ENCODE measurements around the gene PCSK2.

Gene PCSK2

GRCh38 chr20:17339000-17339399, 112.2 kb downstream of the PCSK2 start:
- DNase-seq (ENCODE audit: low read depth), result no peak

GRCh38 chr20:17343091-17343490, 116.3 kb downstream of the PCSK2 start:
- no peak for DNase-seq (ENCODE audit: low read depth)

GRCh38 chr20:17343656-17344452, 117.0 kb downstream of the PCSK2 start:
- DNase-seq (ENCODE audit: low read depth), result no peak

- DNase-seq (ENCODE audit: low read depth), result no peak
Measured at GRCh38 chr20:17344790-17345189, 118.0 kb downstream of the PCSK2 start.

GRCh38 chr20:17345321-17345720, 118.5 kb downstream of the PCSK2 start:
- no peak for DNase-seq (ENCODE audit: low read depth)

- no peak for DNase-seq (ENCODE audit: low read depth)
Measured at GRCh38 chr20:17350321-17350720, 123.5 kb downstream of the PCSK2 start.

GRCh38 chr20:17357238-17357637, 130.4 kb downstream of the PCSK2 start:
- no peak for DNase-seq (ENCODE audit: low read depth)

- no peak for DNase-seq (ENCODE audit: low read depth)
Measured at GRCh38 chr20:17358854-17359253, 132.0 kb downstream of the PCSK2 start.

- DNase-seq (ENCODE audit: low read depth), result no peak
Measured at GRCh38 chr20:17364681-17365080, 137.8 kb downstream of the PCSK2 start.

GRCh38 chr20:17365831-17366230, 139.0 kb downstream of the PCSK2 start:
- DNase-seq (ENCODE audit: low read depth), result no peak

GRCh38 chr20:17369506-17369905, 142.7 kb downstream of the PCSK2 start:
- DNase-seq (ENCODE audit: low read depth), result no peak

GRCh38 chr20:17372806-17373440, 146.1 kb downstream of the PCSK2 start:
- no peak for DNase-seq (ENCODE audit: low read depth)

- DNase-seq (ENCODE audit: low read depth), result no peak
Measured at GRCh38 chr20:17374086-17374485, 147.2 kb downstream of the PCSK2 start.

- no peak for DNase-seq (ENCODE audit: low read depth)
Measured at GRCh38 chr20:17376031-17376430, 149.2 kb downstream of the PCSK2 start.

- DNase-seq (ENCODE audit: low read depth), result no peak
Measured at GRCh38 chr20:17377231-17377630, 150.4 kb downstream of the PCSK2 start.

GRCh38 chr20:17379651-17380050, 152.8 kb downstream of the PCSK2 start:
- DNase-seq (ENCODE audit: low read depth), result no peak

GRCh38 chr20:17380801-17381200, 154.0 kb downstream of the PCSK2 start:
- DNase-seq (ENCODE audit: low read depth), result no peak

- no peak for DNase-seq (ENCODE audit: low read depth)
Measured at GRCh38 chr20:17381724-17382123, 154.9 kb downstream of the PCSK2 start.

GRCh38 chr20:17385798-17386197, 159.0 kb downstream of the PCSK2 start:
- DNase-seq (ENCODE audit: low read depth), result no peak

- DNase-seq (ENCODE audit: low read depth), result no peak
Measured at GRCh38 chr20:17390655-17391054, 163.8 kb downstream of the PCSK2 start.

GRCh38 chr20:17391127-17391771, 164.4 kb downstream of the PCSK2 start:
- no peak for DNase-seq (ENCODE audit: low read depth)

- DNase-seq (ENCODE audit: low read depth), result no peak
Measured at GRCh38 chr20:17394411-17394810, 167.6 kb downstream of the PCSK2 start.

- DNase-seq (ENCODE audit: low read depth), result no peak
Measured at GRCh38 chr20:17395729-17396128, 168.9 kb downstream of the PCSK2 start.
